RWPE2 (cell line): ENCODE results near the gene CAPSL.
A peak's percentile ranks its signal among the peaks of the same experiment; 100 is the strongest.

Experiments
- ATAC-seq: fragments of 200-7000 bp; cut with Tn5 transposase; 3 replicates; pipeline ENCODE4 v1.9.1; 2021; ENCODE audit warnings: low read depth
- DNase-seq: peaks from one replicate; pipeline ENCODE4 v3.0.0-alpha.2; 2020; ENCODE audit warnings: low spot score
- H3K27ac ChIP-seq: fragments of 450-650 bp; 2 replicates; pipeline ENCODE4 v1.5.1; 2017; ENCODE audit warnings: mild to moderate bottlenecking; ENCODE audit not compliant: poor library complexity, severe bottlenecking
- H3K27me3 ChIP-seq: fragments of 250-450 bp; sonication (Bioruptor Pico); 2 replicates; pipeline ENCODE4 v1.5.1; 2021; ENCODE audit warnings: mild to moderate bottlenecking, moderate library complexity; ENCODE audit not compliant: insufficient read depth, poor library complexity, severe bottlenecking
- H3K36me3 ChIP-seq: fragments of 250-450 bp; sonication (Bioruptor Pico); 2 replicates; pipeline ENCODE4 v1.5.1; 2020; ENCODE audit warnings: low read depth, mild to moderate bottlenecking, moderate library complexity
- H3K4me1 ChIP-seq: fragments of 250-450 bp; sonication (Bioruptor Pico); 2 replicates; pipeline ENCODE4 v1.5.1; 2021; ENCODE audit warnings: mild to moderate bottlenecking, moderate library complexity; ENCODE audit not compliant: insufficient read depth, poor library complexity, severe bottlenecking
- H3K4me3 ChIP-seq: fragments of 250-450 bp; sonication (Bioruptor Pico); 2 replicates; pipeline ENCODE4 v1.5.1; 2021; ENCODE audit warnings: mild to moderate bottlenecking, moderate library complexity; ENCODE audit not compliant: severe bottlenecking
- H3K9me3 ChIP-seq: fragments of 250-450 bp; sonication (Bioruptor Pico); 2 replicates; pipeline ENCODE4 v1.5.1; 2021; ENCODE audit warnings: mild to moderate bottlenecking, moderate library complexity; ENCODE audit not compliant: severe bottlenecking
- TF ChIP-seq, protein P1 (sequence below): fragments of 450-650 bp; IDR thresholded peaks from one replicate; pipeline ENCODE4 v1.5.1; 2017; ENCODE audit warnings: mild to moderate bottlenecking, moderate library complexity; ENCODE audit not compliant: poor library complexity, severe bottlenecking

Gene CAPSL

DNA sequence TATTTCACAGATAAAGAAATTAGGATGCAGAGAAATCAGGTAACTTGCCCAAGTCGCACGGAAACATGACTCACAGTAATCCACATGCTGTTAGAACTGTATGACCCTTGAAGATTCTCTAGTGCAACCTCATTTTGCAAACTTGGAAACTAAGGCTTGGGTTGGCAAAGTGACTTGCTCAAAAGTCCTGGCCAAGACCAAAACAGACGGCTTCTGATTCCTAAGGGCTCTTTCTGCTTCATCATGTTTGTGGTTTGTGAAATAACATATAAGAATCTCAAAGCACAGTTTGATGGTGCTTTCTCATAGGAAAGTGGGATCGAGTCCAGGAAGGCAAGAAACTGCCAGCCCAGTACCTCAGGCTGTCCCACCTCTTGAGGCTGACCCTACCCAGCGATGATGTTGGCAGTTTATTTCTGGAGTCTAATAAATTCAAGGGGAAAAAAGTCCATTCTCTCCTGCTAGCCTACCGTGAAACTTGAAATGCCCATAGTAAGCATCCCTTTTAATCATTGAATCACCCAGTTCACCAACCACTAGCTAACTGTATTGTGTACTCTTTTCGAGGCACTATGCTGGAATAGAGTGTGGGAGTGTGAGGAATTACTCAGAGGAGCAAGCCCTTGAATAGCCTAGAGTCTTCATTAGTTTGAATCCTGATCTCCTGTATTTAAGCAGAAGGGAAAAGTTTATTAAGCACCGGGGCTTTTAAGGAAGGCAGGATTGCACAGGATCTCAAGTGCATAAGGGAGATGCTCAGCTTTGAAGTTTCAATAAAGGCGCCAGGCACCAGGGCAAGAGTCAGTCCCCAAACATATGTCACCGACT, 14.1 kb downstream of the CAPSL start:
- Histone ChIP-seq H3K4me3 (no peak overlapping the region), H3K36me3 (no peaks in the 10 kb centered on the region), H3K9me3 (no peaks in the 10 kb centered on the region), H3K4me1 (peaks cover 15% of the 10 kb centered on the region), H3K27me3 (no peaks in the 10 kb centered on the region), H3K27ac (peak overlapping the region; percentile 80)
- TF ChIP-seq, protein P1, sequence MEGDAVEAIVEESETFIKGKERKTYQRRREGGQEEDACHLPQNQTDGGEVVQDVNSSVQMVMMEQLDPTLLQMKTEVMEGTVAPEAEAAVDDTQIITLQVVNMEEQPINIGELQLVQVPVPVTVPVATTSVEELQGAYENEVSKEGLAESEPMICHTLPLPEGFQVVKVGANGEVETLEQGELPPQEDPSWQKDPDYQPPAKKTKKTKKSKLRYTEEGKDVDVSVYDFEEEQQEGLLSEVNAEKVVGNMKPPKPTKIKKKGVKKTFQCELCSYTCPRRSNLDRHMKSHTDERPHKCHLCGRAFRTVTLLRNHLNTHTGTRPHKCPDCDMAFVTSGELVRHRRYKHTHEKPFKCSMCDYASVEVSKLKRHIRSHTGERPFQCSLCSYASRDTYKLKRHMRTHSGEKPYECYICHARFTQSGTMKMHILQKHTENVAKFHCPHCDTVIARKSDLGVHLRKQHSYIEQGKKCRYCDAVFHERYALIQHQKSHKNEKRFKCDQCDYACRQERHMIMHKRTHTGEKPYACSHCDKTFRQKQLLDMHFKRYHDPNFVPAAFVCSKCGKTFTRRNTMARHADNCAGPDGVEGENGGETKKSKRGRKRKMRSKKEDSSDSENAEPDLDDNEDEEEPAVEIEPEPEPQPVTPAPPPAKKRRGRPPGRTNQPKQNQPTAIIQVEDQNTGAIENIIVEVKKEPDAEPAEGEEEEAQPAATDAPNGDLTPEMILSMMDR = no peak
- DNase-seq = no peak
- ATAC-seq = peak; percentile 43

DNA sequence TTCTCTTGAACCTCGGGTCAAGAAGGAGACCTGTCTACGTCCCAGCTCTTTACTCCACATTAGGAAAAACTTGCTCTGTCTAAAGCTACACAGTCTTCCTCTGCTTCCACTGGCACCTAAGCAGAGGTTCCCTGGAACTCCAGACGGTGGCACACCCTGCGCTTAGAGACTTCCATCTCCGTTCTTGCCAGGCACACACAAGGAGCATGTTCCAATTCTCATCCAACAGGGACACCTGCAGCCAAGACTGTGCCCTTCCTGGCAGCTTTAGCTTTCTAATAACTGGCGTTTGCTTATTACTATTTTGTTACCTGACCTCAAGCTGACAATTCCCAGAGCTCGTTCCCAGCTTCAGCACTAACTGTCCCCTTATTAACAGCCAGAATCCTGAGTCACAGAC, 16.0 kb downstream of the CAPSL start:
- H3K4me3 ChIP-seq = no peak overlapping the region
- peak overlapping the region; percentile 80 for H3K27ac ChIP-seq
- H3K4me1 ChIP-seq = peaks cover 24% of the 10 kb centered on the region
- no peaks in the 10 kb centered on the region for H3K36me3 ChIP-seq
- no peaks in the 10 kb centered on the region for H3K27me3 ChIP-seq
- H3K9me3 ChIP-seq = no peaks in the 10 kb centered on the region
- TF ChIP-seq, protein P1 = no peak
- no peak for DNase-seq
- no peak for ATAC-seq

DNA sequence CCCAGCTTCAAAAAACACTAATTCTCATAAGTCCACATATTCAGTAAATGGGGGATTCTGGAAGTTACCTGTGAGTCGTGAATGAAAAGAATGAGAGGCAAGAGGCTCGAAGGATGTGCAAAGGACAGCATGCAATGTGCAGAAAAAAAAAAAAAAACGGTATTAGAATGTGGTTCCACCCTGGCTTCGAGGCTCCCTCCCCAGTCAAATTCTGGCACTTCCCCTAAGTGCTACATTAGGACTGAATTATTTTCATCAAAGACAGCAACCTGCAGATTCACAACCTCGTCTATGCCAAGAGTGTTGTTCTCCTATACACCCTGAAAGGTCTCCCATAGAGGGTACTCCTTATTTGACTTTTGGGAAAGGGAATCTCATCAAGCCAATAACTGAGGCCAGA, 16.5 kb downstream of the CAPSL start:
- DNase-seq (no peak), ATAC-seq (no peak)
- TF ChIP-seq, protein P1 = no peak
- no peak overlapping the region for H3K4me3 ChIP-seq
- no peaks in the 10 kb centered on the region for H3K36me3 ChIP-seq
- H3K4me1 ChIP-seq = peaks cover 24% of the 10 kb centered on the region
- no peaks in the 10 kb centered on the region for H3K9me3 ChIP-seq
- no peak overlapping the region for H3K27ac ChIP-seq
- H3K27me3 ChIP-seq = no peaks in the 10 kb centered on the region

DNA sequence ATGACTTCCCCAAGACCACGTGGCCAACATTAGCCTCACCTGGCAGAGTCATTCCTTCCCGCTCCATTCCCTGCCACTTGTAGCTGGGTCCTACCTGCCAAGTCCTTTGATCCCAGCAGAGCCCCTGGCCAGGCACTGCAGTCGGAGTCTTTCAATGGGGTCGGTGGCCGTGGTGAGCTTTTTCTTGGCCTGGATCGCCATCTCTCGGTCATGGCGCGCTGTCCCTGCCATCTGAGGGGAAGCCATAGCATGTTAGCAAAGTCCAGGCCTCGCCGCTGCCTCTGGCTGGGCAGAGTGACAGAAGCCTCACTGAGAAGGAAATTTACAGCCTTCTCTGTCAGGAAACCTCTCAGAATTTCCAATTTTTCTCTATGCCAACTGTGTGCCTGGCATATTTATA, 17.5 kb downstream of the CAPSL start:
- H3K9me3 ChIP-seq = no peaks in the 10 kb centered on the region
- no peaks in the 10 kb centered on the region for H3K36me3 ChIP-seq
- peak overlapping the region; percentile 82 for H3K27ac ChIP-seq
- peaks cover 24% of the 10 kb centered on the region for H3K4me1 ChIP-seq
- TF ChIP-seq, protein P1 = no peak
- no peak for DNase-seq
- no peaks in the 10 kb centered on the region for H3K27me3 ChIP-seq
- no peak overlapping the region for H3K4me3 ChIP-seq
- no peak for ATAC-seq

DNA sequence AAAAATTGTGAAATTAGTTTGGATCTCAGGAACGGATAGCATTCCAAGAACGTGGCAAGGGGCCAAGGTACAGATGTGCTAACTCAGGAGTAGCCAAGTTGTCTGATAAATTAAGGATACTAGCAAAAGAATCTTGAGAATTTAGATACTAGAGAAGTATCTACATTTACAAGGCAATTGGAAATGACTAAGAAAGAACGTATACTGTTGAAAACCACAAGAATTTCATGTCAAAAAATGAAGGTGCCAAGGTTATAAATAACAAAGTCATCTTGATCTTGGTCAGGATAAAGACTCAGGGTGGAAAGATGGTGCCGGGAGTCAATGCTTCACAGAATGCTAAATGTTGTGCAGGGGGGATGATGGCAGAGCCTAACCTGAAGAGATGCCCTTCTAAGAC, 19.2 kb downstream of the CAPSL start:
- H3K27me3 ChIP-seq = no peaks in the 10 kb centered on the region
- ATAC-seq (peak; percentile 80), DNase-seq (peak; percentile 96)
- no peaks in the 10 kb centered on the region for H3K9me3 ChIP-seq
- H3K4me3 ChIP-seq = no peak overlapping the region
- TF ChIP-seq, protein P1 = no peak
- peaks cover 18% of the 10 kb centered on the region for H3K4me1 ChIP-seq
- H3K27ac ChIP-seq = peak overlapping the region; percentile 82
- H3K36me3 ChIP-seq = no peaks in the 10 kb centered on the region
